GM21381 (cell line): Measurements from ENCODE around the gene MAGI1.
"Not testable (repeated sequence)": the region's sequence is repeated elsewhere in the genome, so short reads cannot be mapped to it uniquely, and the experiment has no call there.

Experiments
- ATAC-seq: cut with Tn5 transposase; IDR thresholded peaks from one replicate; pipeline ENCODE4 v1.9.1; 2021; ENCODE audit warnings: mild to moderate bottlenecking, moderate library complexity; ENCODE audit not compliant: unreplicated experiment

The MAGI1 gene

DNA sequence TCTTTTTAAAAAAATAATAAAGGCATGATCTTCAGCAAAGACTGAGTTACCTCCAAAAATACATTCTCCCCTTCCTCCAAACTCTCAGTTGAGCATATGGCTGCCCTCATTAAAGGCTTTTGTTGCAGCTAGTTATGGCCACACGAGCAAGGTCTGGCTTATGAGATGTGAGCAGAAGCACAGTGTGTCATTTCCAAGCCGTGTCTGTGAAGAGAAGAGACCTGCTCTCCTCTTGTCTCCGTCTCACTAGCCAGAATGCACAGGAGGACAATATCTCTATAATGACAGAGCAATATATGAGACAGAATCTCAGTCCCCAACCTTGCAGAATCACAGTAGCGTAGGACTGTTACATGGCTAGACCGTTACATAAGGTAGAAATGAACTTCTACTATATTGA lies 152.3 kb downstream of the MAGI1 start:
- no peak for ATAC-seq

DNA sequence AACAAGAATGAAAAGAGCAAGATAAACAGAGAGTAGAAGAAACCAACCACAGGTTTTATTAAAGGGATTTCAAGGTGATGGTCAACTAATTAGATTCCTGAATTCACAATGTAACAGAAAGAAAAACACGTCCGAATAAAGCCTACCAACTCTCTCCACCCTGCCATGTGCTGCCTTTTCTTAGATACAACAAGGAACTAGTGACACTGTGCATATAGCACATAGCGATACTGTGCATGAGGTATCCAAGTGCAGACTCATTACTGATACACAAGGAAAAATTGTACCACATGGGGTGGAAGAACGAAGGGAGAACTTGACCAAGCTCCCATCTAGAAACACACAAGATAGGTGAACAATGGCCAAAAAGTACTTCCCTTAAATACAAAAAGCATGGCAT lies 154.6 kb downstream of the MAGI1 start:
- no peak for ATAC-seq

- no peak for ATAC-seq
Measured at GRCh38 chr3:65883613-65884012, 155.1 kb downstream of the MAGI1 start.

DNA sequence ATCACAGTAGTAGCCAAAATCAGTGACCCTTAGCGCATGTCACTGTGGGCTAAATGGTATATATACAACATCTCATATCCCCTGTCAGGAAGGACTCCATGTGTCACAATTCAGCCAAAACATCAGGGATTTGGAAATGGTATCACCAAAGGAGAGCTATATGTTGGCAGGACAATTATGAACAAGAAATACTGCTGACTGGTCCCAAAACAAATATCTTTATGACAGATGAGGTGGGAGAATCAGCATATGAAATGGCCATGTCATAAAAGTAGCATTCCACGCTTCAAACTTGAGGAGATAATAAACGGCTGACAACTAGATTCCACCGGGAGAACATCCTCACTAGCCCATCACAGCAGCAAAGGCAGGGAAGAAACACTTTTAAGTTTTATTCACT lies 158.4 kb downstream of the MAGI1 start:
- no peak for ATAC-seq

DNA sequence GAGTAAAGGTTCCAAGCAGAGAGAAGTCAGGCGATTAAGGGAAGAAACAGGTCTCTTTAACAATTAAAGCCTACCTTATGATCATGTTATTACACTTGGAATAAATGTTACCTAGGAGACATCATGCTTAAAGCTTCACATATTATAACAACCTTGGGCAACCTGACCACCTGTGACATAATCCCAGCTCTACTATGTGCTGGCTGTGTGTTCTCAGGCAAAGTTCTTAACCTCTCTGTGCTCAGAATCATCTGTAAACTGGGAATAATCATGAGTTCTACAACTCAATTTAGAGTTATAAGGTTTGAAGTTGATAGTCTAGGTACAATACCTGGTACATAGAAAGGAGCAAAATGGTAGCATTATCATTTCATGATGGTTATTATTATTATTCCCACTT lies 159.3 kb downstream of the MAGI1 start:
- no peak for ATAC-seq

DNA sequence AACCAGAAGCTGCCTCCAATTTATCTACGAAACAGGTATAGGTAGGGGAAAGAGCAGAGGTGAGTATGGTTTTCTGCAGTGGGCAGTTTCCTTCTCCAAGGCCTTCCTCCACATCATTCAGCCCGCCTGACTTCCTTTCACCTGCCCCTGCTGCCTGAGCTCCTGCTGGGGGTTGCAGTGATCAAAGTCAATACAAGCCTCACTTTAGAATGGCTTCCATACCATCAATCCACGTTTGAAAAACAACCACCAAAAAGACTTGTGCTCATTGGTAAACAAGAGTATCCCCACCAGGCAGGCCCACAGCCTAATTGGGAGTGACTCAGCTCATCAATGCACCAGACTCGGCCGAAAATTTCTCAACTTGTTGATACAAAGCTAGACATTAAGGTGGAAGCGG lies 159.9 kb downstream of the MAGI1 start:
- ATAC-seq = no peak

- no peak for ATAC-seq
Measured at GRCh38 chr3:65877160-65877559, 161.6 kb downstream of the MAGI1 start.

- ATAC-seq = no peak
Measured at GRCh38 chr3:65876028-65876420, 162.7 kb downstream of the MAGI1 start.

DNA sequence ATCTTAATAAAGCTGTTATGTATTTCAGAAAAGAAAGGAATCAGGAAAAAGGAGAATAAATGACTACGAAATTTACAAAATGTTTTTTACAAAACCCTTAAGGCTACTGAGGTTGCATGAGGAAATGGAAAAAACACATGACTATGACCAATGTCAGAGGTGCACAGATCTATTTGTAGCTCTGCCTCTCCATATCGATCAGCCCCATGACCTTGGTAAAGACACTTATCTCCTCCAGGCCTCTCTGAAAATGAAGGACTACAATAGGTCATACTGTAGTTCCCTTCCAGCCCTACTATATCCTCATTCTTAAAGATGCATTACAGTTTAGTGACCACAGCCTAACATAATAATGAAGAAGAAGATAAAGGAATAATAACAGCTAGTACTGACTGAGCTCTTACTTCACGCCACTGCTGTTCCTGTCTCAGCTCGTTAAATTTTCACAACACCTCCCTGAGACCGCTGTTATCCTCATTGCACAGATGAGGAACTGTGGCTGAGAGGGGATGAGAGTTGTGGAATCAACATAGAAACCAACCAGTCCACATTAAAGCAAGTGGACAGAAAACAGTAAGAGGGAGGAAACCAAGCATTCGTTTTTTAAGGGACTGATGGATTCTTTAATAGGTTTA lies 163.2 kb downstream of the MAGI1 start:
- no peak for ATAC-seq

GRCh38 chr3:65873869-65874268 lies 164.8 kb downstream of the MAGI1 start:
- ATAC-seq = no peak

DNA sequence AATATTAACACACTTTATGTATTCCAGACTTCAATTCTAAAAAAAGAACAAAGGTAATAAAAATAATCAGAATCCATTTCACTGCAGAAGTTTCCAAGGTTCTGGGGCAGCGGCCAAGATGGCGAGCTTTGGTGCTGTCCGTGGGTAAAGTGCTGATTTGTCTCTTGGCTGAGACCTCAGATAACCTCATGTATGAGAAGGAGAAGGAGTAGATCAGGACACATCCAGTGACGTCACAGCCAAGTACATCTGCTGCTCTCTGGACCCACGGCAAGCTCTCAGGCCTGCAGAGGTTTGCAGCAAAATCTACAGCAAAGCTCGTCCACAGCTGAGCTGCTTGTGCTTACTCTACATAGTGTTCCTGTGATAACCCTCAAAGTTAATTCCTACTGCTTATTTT lies 165.7 kb downstream of the MAGI1 start:
- no peak for ATAC-seq

DNA sequence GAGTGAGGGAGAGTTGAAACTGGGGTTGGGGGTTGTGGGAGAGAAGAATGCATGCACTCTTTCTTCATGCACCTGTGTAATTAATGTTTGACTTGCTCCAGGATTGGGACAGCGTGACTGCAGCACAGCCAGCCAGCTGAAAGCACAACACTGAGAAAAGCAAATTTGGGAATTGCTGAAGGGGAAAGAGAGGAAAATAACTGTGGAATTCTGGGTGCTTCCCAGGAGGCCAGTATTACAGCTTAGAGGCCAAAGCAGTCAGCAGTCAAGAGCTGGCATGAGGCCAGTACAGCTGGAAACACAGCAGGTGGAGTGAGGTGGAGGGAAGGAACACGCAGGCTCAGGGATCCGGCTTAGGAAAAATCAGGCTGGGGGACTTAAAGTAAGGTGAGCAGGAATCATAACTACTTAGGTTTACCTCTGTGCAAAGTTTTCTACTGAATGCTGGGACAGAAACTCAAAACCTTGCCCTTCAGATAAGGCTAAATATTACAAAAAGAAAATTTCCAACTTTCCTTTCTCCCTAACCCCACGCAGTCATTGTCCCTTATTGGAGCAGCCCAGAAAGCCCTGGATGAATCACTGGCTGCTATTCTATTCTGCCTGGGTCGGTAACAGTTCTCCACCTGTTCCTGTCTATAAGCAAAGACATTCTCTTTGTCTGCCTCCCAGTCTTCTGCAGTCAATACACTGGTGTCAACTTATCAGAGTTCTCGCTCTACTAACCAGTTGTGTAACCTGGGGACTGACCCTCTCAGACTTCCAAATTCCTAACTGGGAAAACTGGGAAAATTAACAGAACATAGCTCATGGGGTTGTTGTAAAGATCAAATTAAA lies 167.2 kb downstream of the MAGI1 start:
- no peak for ATAC-seq

DNA sequence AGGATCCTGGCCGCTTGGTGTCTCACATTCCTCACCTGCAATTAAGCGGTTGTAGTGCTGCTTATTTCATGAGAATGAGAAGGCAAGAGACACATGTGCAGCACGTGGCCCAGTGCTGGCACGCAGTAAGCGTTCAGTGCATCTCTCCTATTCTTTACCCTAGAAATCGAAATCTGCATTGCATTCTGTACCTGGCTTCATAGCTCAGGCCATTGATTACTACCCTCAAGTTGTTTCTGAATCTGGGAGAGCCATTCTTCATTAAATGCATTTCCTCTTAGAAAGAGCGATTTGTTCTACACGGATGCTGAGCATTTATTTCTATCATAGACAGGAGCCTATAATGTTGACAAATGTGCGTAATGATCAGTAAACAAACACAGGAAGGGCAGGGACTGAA lies 168.9 kb downstream of the MAGI1 start:
- ATAC-seq = no peak

GRCh38 chr3:65867463-65868210 lies 171.1 kb downstream of the MAGI1 start:
- ATAC-seq = no peak

- no peak for ATAC-seq
Measured at GRCh38 chr3:65864357-65864904, 174.3 kb downstream of the MAGI1 start.

DNA sequence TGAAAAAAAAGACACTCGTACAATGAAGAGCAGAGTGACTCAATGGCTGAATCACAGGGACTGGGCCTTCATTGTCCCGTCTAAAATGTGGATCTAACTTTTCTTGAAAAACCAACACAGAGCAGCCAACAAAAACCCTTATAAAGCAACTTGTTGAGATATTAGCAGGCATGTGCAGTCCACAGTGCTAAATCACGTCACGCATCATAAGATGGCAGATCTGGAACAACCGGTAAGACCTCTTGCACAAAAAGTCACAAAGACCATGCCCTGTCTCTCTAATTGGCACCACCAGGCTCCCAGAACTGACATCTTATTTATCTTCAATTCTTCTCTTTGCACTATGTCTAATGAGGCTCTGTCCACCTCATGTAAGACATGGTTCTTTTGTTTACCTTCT lies 177.0 kb downstream of the MAGI1 start:
- no peak for ATAC-seq

DNA sequence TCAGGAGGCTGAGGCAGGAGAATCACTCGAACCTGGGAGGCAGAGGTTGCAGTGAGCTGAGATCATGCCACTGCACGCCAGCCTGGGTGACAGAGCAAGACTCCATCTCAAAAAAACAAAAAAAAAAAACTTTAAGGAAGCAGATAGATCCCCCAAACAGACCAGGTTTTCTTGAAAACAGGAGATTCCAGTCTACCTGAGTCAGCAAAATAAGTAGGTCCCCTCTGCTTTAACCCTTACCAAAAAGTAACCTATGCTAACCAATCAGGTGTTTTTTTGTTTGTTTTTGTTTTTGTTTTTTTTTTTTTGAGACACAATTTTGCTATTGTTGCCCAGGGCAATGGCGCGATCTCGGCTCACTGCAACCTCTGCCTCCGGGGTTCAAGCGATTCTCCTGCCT lies 179.1 kb downstream of the MAGI1 start:
- ATAC-seq = not testable (repeated sequence)

DNA sequence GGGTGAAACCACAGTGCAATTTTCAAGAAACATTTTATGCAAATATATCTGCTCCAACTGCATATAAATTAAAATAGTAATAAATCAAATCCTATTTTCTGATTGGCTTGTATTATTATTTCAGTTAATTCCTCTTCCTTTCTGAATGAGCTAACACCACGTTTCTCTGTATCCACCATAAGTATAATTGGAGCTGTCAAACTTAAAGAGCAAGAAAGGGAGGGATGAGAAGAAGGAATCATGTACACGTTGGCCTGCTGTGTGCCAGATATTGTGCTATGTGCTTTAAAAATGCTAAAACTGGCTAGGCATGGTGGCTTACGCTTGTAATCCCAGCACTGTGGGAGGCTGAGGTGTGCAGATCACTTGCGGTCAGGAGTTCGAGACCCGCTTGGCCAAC lies 180.0 kb downstream of the MAGI1 start:
- no peak for ATAC-seq

DNA sequence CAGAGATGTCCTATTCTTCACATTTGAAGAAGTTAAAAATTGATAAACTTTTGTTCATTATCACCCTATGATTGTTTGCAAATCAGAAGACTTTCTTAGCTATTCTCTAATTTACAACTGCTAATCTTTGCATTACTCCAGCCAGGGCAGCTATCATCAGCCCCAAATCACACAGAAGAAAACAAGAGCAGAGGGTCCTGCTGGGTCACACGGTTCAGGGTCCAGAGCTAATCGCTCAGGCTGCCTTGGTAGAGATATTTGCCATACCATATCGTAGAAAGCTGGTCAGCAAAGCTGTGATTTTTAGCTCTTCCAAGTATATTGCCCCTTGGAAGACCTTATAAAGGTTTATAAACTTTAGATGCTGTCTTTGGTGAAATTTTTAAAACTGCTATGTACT lies 181.4 kb downstream of the MAGI1 start:
- ATAC-seq = no peak

- no peak for ATAC-seq
Measured at GRCh38 chr3:65856907-65857306, 181.8 kb downstream of the MAGI1 start.

DNA sequence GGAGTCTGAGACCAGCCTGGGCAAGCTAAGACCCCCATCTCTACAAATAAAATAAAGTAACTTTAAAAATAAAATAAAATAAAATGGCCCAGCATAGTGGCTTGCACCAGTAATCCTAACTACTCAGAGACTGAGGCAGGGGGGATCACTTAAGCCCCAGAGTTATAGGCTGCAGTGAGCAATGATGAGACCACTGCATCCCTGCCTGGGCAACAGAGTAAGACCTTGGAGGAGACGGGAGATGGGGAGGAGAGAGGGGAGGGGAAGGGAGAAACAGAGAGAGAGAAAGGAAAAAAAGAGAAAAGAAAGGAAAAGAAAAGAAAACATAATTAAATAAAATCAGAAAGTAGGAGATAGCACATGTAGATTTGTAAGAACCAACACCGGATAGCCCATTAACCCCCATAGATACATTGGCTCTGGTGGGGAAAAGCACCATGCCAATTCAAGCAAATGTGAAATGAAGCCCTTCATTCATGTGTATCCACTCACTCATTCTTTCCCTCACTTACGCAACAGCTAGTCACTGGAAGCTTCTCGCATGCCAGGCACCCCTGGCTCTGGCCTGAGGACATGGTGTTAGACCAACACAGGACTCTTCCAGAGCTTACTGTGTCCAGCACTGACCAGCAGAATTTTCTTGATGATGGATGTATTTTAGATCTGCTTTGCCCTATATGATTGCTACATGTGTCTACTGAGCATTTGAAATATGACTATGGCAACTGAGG lies 183.2 kb downstream of the MAGI1 start:
- ATAC-seq = no peak
